Liver (tissue), 9 donors: ENCODE measurements around the gene DAPK2. TPM values are rescaled to one million over a fixed set of nuclear protein-coding genes. Genes with fewer than 3 reads are reported as not detected.

Source experiments
- DNase-seq: peaks from one replicate; pipeline ENCODE4 v3.0.0-alpha.2; 2017; ENCODE audit warnings: low spot score
- H3K27ac ChIP-seq, 2 donors: one replicate each; pipeline ENCODE4 v1.7.0; 2013; ENCODE audit warnings: inconsistent platforms in 2 of 2, low read length in 2 of 2, control low read depth in 1 of 2, low read depth in 1 of 2, mild to moderate bottlenecking in 1 of 2
- H3K27me3 ChIP-seq, 4 donors: one replicate each; pipeline versions ENCODE4 v1.6.1 to v1.7.0; 2013; ENCODE audit warnings: low read length in 3 of 4, inconsistent platforms in 1 of 4, mild to moderate bottlenecking in 1 of 4, moderate library complexity in 1 of 4; ENCODE audit not compliant: control insufficient read depth in 4 of 4, insufficient read depth in 4 of 4
- H3K36me3 ChIP-seq, 4 donors: one replicate each; pipeline versions ENCODE4 v1.6.1 to v1.7.0; 2013; ENCODE audit warnings: low read length in 3 of 4, mild to moderate bottlenecking in 3 of 4, low read depth in 1 of 4, moderate library complexity in 1 of 4; ENCODE audit not compliant: control insufficient read depth in 4 of 4, insufficient read depth in 3 of 4
- H3K4me1 ChIP-seq, 4 donors: one replicate each; pipeline versions ENCODE4 v1.6.1 to v1.7.0; 2013; ENCODE audit warnings: low read length in 3 of 4, mild to moderate bottlenecking in 3 of 4, moderate library complexity in 1 of 4; ENCODE audit not compliant: control insufficient read depth in 4 of 4, insufficient read depth in 4 of 4
- H3K4me3 ChIP-seq, 3 donors: one replicate each; pipeline versions ENCODE4 v1.6.1 to v1.7.0; 2013; ENCODE audit warnings: low read length in 3 of 3, control low read depth in 1 of 3, low read depth in 1 of 3, mild to moderate bottlenecking in 1 of 3
- H3K9ac ChIP-seq, 2 donors: one replicate each; pipeline ENCODE4 v1.7.0; 2013; ENCODE audit warnings: low read length in 2 of 2, mild to moderate bottlenecking in 2 of 2, moderate library complexity in 2 of 2, control low read depth in 1 of 2, low read depth in 1 of 2
- H3K9me3 ChIP-seq, 4 donors: one replicate each; pipeline versions ENCODE4 v1.6.1 to v1.7.0; 2013; ENCODE audit warnings: low read length in 3 of 4; ENCODE audit not compliant: control insufficient read depth in 4 of 4
- EGR1 ChIP-seq, 2 donors: IDR thresholded peaks; 2 replicates each; pipeline ENCODE4 v1.6.1; 2016 to 2018; ENCODE audit warnings: antibody characterized with exemption in 2 of 2, low read depth in 2 of 2
- FOXA1 ChIP-seq: IDR thresholded peaks from 2 replicates; pipeline ENCODE4 v1.6.1; 2016; ENCODE audit warnings: antibody characterized with exemption
- FOXA2 ChIP-seq: IDR thresholded peaks from 2 replicates; pipeline ENCODE4 v1.6.1; 2016; ENCODE audit warnings: antibody characterized with exemption
- HNF4A ChIP-seq, 2 donors: conservative IDR thresholded peaks; 2 replicates each; pipeline ENCODE4 v1.6.1; 2016; ENCODE audit warnings: antibody characterized with exemption in 2 of 2, mild to moderate bottlenecking in 2 of 2
- JUND ChIP-seq, 2 donors: IDR thresholded peaks; 2 replicates each; pipeline ENCODE4 v1.6.1; 2016; ENCODE audit warnings: antibody characterized with exemption in 2 of 2
- NR2F2 ChIP-seq: IDR thresholded peaks from 2 replicates; pipeline ENCODE4 v1.6.1; 2016; ENCODE audit warnings: antibody characterized with exemption
- RAD21 ChIP-seq, 2 donors: IDR thresholded peaks; 2 replicates each; pipeline ENCODE4 v1.6.1; 2016; ENCODE audit warnings: antibody characterized with exemption in 2 of 2, mild to moderate bottlenecking in 2 of 2
- RXRA ChIP-seq, 2 donors: IDR thresholded peaks; 2 replicates each; pipeline ENCODE4 v1.6.1; 2017 to 2018; ENCODE audit warnings: antibody characterized with exemption in 2 of 2, mild to moderate bottlenecking in 1 of 2
- SP1 ChIP-seq: IDR thresholded peaks from 2 replicates; pipeline ENCODE4 v1.6.1; 2018; ENCODE audit warnings: antibody characterized with exemption, mild to moderate bottlenecking
- TAF1 ChIP-seq: conservative IDR thresholded peaks from 2 replicates; pipeline ENCODE4 v1.6.1; 2016; ENCODE audit warnings: antibody characterized with exemption, mild to moderate bottlenecking
- YY1 ChIP-seq: IDR thresholded peaks from 2 replicates; pipeline ENCODE4 v1.6.1; 2016; ENCODE audit warnings: antibody characterized with exemption, mild to moderate bottlenecking
- WGBS: extraction: QIAGEN DNeasy Blood & Tissue Kit; methylation state at CpG from one replicate; pipeline ENCODE4 v1.1.7; 2013; 5-methylcytosine and 5-hydroxymethylcytosine counted together
- polyA plus RNA-seq, 2 donors: library from polyadenylated mRNA; stranded (reverse) in 1 of 2; unstranded in 1 of 2; fragments of 200-250 nt in 1 of 2; fragments of >200 nt in 1 of 2; fragmentation: Nextera tagmentation in 1 of 2; extraction: Ambion mirVana in 1 of 2; gene quantifications; one replicate each; pipeline versions ENCODE4 v1.2.1 to v1.2.3, GENCODE V29; 2013 to 2015
- total RNA-seq, 2 donors: library from RNA; depleted of rRNA; stranded (reverse); fragments of >200 nt; gene quantifications; one replicate each; pipeline ENCODE4 v1.2.3, GENCODE V29; 2014
- TF ChIP-seq, protein P1 (sequence below): IDR thresholded peaks from 2 replicates; pipeline ENCODE4 v1.6.1; 2016; ENCODE audit warnings: antibody characterized with exemption, mild to moderate bottlenecking
- TF ChIP-seq, protein P2 (sequence below): IDR thresholded peaks from 2 replicates; pipeline ENCODE4 v1.6.1; 2016; ENCODE audit warnings: antibody characterized with exemption
- TF ChIP-seq, protein P3 (sequence below): IDR thresholded peaks from 2 replicates; pipeline ENCODE4 v1.6.1; 2016; ENCODE audit warnings: antibody characterized with exemption
- TF ChIP-seq, protein P4 (sequence below): fragments of 150-350 bp; IDR thresholded peaks from 2 replicates; pipeline ENCODE4 v1.5.1; 2017; ENCODE audit warnings: improper control_type of control experiment, low read depth, low read length; ENCODE audit not compliant: missing input control
- TF ChIP-seq, protein P5 (sequence below): IDR thresholded peaks from 2 replicates; pipeline ENCODE4 v1.6.1; 2016; ENCODE audit warnings: antibody characterized with exemption
- donor health status: healthy.
- donor health status: healthy.
- donor health status: healthy.
- donor health status: healthy.
- donor health status: healthy.

DAPK2 gene
- total and polyA plus RNA-seq, 4 donors: 1.0 to 3.6 (median 1.1) TPM

DNA sequence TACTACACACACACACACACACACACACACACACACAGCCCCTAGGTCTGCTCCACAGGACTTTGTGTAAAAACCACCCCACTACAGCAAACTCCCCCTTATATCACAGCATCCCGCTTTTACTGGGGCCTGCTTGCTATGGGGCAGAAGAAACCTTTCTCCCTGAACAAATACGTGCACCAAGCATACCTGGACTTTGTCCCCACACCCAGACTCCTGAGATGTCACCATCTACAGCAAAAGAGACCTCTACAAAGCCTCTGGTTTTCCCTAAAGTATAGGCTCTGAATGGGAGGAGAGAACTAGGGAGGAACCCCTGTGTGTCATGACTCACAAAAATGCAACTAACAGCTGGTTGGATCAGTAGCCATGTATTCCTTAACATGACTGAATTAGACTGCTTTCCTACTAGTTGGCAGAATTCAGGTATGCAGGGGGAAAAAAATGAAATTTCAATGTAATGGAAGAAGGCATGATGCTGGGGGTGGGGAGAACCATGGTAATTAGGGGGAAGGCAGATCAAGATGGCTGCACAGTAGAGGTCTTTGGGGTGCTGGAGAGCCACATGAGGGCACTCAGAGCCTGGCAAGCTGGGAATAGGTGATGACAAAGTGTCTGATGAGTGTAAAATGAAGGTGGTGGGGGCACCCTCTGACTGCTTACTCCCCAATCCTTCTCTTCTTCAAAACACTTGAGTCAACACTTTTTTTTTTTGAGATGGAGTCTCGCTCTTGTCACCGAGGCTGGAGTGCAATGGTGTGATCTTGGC lies 45.9 kb downstream of the DAPK2 start:
- Histone ChIP-seq H3K4me1 (peaks cover 0 to 4% (median 0%) of the 10 kb centered on the region in 4 donors), H3K27ac (no peak overlapping the region)
- DNase-seq: no peak

DNA sequence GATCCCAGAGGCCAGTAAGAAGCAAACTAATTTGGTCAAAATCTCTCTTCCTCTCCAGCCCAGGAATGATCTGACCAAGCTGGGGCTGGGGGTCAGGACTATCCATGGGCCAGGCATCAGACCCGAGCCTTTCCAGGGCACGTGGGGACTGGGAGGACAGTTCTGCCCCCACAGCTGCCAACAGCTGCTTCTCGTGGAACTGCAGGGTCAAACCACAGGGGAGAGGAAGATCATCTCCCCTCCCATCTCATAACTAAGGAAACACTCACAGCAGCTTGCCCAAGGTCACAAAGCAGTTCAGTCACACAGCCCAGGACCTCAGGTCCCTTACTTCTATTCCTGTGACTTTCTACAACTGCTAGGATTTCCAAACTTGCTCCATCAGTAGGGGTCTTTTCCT lies 47.1 kb downstream of the DAPK2 start:
- Histone ChIP-seq H3K36me3 (no peaks in the 10 kb centered on the region), H3K4me3 (no peak overlapping the region), H3K27ac (no peak overlapping the region), H3K27me3 (no peaks in the 10 kb centered on the region), H3K4me1 (peaks cover 0 to 4% (median 0%) of the 10 kb centered on the region in 4 donors), H3K9me3 (no peaks in the 10 kb centered on the region), H3K9ac (no peak overlapping the region)
- TF ChIP-seq SP1: no peak
- no peak for TF ChIP-seq HNF4A (conservative IDR thresholded peaks at IDR 0.05)
- TF ChIP-seq NR2F2: no peak
- no peak for TF ChIP-seq JUND (IDR thresholded peaks at IDR 0.05)
- TF ChIP-seq RAD21 (IDR thresholded peaks at IDR 0.05): no peak
- no peak for TF ChIP-seq FOXA1
- TF ChIP-seq, protein P1, sequence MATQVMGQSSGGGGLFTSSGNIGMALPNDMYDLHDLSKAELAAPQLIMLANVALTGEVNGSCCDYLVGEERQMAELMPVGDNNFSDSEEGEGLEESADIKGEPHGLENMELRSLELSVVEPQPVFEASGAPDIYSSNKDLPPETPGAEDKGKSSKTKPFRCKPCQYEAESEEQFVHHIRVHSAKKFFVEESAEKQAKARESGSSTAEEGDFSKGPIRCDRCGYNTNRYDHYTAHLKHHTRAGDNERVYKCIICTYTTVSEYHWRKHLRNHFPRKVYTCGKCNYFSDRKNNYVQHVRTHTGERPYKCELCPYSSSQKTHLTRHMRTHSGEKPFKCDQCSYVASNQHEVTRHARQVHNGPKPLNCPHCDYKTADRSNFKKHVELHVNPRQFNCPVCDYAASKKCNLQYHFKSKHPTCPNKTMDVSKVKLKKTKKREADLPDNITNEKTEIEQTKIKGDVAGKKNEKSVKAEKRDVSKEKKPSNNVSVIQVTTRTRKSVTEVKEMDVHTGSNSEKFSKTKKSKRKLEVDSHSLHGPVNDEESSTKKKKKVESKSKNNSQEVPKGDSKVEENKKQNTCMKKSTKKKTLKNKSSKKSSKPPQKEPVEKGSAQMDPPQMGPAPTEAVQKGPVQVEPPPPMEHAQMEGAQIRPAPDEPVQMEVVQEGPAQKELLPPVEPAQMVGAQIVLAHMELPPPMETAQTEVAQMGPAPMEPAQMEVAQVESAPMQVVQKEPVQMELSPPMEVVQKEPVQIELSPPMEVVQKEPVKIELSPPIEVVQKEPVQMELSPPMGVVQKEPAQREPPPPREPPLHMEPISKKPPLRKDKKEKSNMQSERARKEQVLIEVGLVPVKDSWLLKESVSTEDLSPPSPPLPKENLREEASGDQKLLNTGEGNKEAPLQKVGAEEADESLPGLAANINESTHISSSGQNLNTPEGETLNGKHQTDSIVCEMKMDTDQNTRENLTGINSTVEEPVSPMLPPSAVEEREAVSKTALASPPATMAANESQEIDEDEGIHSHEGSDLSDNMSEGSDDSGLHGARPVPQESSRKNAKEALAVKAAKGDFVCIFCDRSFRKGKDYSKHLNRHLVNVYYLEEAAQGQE: no peak
- no peak for TF ChIP-seq TAF1
- TF ChIP-seq, protein P2, sequence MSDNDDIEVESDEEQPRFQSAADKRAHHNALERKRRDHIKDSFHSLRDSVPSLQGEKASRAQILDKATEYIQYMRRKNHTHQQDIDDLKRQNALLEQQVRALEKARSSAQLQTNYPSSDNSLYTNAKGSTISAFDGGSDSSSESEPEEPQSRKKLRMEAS: no peak
- TF ChIP-seq RXRA (IDR thresholded peaks at IDR 0.05): no peak
- TF ChIP-seq, protein P3, sequence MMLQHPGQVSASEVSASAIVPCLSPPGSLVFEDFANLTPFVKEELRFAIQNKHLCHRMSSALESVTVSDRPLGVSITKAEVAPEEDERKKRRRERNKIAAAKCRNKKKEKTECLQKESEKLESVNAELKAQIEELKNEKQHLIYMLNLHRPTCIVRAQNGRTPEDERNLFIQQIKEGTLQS: no peak
- TF ChIP-seq, protein P4, sequence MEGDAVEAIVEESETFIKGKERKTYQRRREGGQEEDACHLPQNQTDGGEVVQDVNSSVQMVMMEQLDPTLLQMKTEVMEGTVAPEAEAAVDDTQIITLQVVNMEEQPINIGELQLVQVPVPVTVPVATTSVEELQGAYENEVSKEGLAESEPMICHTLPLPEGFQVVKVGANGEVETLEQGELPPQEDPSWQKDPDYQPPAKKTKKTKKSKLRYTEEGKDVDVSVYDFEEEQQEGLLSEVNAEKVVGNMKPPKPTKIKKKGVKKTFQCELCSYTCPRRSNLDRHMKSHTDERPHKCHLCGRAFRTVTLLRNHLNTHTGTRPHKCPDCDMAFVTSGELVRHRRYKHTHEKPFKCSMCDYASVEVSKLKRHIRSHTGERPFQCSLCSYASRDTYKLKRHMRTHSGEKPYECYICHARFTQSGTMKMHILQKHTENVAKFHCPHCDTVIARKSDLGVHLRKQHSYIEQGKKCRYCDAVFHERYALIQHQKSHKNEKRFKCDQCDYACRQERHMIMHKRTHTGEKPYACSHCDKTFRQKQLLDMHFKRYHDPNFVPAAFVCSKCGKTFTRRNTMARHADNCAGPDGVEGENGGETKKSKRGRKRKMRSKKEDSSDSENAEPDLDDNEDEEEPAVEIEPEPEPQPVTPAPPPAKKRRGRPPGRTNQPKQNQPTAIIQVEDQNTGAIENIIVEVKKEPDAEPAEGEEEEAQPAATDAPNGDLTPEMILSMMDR: no peak
- no peak for TF ChIP-seq YY1
- no peak for TF ChIP-seq FOXA2
- no peak for TF ChIP-seq EGR1 (IDR thresholded peaks at IDR 0.05; ENCODE audit: low read depth in 2 of 2)
- TF ChIP-seq, protein P5, sequence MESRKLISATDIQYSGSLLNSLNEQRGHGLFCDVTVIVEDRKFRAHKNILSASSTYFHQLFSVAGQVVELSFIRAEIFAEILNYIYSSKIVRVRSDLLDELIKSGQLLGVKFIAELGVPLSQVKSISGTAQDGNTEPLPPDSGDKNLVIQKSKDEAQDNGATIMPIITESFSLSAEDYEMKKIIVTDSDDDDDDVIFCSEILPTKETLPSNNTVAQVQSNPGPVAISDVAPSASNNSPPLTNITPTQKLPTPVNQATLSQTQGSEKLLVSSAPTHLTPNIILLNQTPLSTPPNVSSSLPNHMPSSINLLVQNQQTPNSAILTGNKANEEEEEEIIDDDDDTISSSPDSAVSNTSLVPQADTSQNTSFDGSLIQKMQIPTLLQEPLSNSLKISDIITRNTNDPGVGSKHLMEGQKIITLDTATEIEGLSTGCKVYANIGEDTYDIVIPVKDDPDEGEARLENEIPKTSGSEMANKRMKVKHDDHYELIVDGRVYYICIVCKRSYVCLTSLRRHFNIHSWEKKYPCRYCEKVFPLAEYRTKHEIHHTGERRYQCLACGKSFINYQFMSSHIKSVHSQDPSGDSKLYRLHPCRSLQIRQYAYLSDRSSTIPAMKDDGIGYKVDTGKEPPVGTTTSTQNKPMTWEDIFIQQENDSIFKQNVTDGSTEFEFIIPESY: no peak
- no peak for DNase-seq
- WGBS: 51% methylated on average over 3 of the region's 3 CpGs

More for the DNA sequence above, 45.9 kb downstream of the DAPK2 start:
- TF ChIP-seq RXRA (IDR thresholded peaks at IDR 0.05): no peak
- TF ChIP-seq HNF4A (conservative IDR thresholded peaks at IDR 0.05): peak; percentile 57 to 77
- peak; percentile 10 for TF ChIP-seq SP1
- no peak overlapping the region for H3K9ac ChIP-seq
- 81% methylated on average over 4 of the region's 4 CpGs for WGBS
- H3K27me3 ChIP-seq: no peaks in the 10 kb centered on the region
- no peak overlapping the region for H3K4me3 ChIP-seq
- no peaks in the 10 kb centered on the region for H3K9me3 ChIP-seq
- no peaks in the 10 kb centered on the region for H3K36me3 ChIP-seq
